ENCODE results near the gene NLGN3.

DNA sequence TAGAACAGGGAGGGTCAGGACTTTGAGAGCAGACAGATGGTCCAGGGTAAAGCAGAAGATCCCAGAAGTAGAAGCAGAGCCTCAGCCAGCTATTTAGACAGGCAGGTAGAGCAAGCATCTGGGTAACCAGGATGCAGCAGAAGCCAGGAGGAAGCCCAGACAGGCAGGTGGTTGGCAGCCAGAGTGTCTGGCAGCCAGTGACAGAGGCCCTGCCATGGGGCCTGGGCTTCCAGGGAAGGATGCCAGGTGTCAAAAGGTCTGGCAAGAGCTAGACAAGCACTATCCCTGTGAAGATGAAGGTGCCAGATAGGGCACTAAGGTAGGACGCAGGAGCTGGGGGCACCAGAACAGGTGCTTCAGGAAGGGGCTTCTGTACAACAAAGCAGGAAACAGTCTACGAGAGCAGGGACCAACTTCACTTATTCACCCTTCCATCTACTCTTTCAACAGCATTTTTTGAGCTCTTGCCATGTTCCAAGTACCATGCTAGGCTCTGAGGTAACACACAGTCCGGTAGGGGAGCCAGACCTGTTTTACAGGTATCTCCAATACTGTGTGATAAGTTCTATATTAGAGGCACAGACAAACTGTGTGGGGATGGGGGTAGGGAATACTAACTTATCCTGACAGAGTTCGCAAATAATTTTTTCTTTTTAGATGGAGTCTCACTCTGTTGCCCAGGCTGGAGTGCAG lies 40.3 kb downstream of the NLGN3 start:
- TF ChIP-seq ZNF274 (IDR thresholded peaks at IDR 0.05; ENCODE audit: low read depth, low read length) (no peak), SUZ12 (IDR thresholded peaks at IDR 0.05; ENCODE audit: extremely low read depth, insufficient read depth, insufficient read length) (no peak)
